Stomach (tissue), 4 donors: ENCODE measurements around the gene TMEM213.

ENCODE experiments used
- EP300 ChIP-seq: sonication (generic); formaldehyde crosslinking; IDR thresholded peaks from one replicate; pipeline ENCODE4 v1.6.1; 2017; ENCODE audit warnings: antibody characterized with exemption
- POLR2AphosphoS5 ChIP-seq, 3 donors: sonication (generic); formaldehyde crosslinking; IDR thresholded peaks; one replicate each; pipeline ENCODE4 v1.6.1; 2016; ENCODE audit warnings: antibody characterized with exemption in 3 of 3

DNA sequence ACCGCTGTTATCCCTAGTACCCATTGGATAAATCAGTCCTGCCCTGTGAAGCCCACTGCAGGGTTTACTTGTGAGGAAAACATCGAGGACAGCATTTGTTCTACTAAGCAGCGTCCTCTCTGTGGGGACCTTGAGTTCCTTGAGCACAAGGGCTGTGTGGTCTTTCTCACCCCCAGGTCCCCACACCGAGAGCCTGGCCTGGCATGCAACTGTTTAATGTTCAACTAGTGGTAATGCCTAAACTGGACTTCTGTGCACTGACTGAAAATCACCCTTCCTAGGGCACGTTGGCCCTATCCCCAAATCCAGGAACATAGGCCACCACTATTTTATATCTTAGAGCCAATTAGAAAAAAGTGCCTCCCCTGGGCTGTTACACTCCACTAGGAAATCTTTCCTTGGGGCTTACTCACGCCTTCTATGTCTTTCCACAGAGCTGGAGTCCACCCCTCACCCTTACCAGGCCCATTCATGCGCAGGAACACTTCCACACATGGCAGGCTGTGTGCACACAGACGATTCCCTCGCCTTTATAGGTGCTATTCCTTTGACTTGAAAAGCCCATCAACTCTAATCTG lies 1.7 kb upstream of the TMEM213 start:
- TF ChIP-seq EP300 (no peak), POLR2AphosphoS5 (IDR thresholded peaks at IDR 0.05) (no peak)
